K562 (cell line): Measurements from ENCODE around the gene OR2D2. TPM values are rescaled to one million over a fixed set of nuclear protein-coding genes. Genes with fewer than 3 reads are reported as not detected.

ENCODE experiments used
- ATAC-seq: fragments of 200-7000 bp; cut with Tn5 transposase; 3 replicates; pipeline ENCODE4 v1.9.1; 2020; ENCODE audit warnings: moderate library complexity
- BruUV-seq: library from RNA; stranded (reverse); fragments of 400-500 nt; replicated peaks from 2 replicates; lab custom pipeline; 2021; lab: Mats Ljungman, UMichigan
- CTCF ChIA-PET: fragments of 300-600 bp; formaldehyde crosslinking; extraction: SDS; loops from one replicate; lab custom pipeline; 2021; ENCODE audit warnings: low intra/inter-chr PET ratio; lab: Yijun Ruan, JAX
- POLR2A ChIA-PET: fragments of 300-600, 350-650 bp; sonication (Branson Sonifier 250); formaldehyde crosslinking; extraction: SDS; loops from one replicate; lab custom pipeline; 2021; ENCODE audit warnings: antibody characterized with exemption, inconsistent platforms; lab: Yijun Ruan, JAX
- DNase-seq, 4 experiments: peaks; one replicate each; pipeline versions ENCODE4 v3.0.0 to v3.0.0-alpha.2; 2011 to 2018; ENCODE audit warnings: low spot score in 3 of 4, mixed read lengths in 3 of 4; ENCODE audit errors: extremely low read depth in 1 of 4
- FAIRE-seq: peaks from 2 replicates; lab custom pipeline; 2011; peaks lifted over from hg19 to GRCh38; lab: Jason Lieb, UNC
- H2AFZ ChIP-seq: 2 replicates; pipeline ENCODE4 v1.6.0; 2011; ENCODE audit warnings: low read depth, low read length, control low read depth, inconsistent platforms
- H3K27ac ChIP-seq: fragments of 200-600 bp; 3 replicates; pipeline ENCODE4 v1.8.0; 2011; ENCODE audit warnings: low read depth, mild to moderate bottlenecking, control low read depth, inconsistent platforms, low read length, moderate library complexity, mixed read lengths; ENCODE audit errors: extremely low read depth
- H3K27me3 ChIP-seq, 2 experiments: fragments of 300-600 bp in 1 of 2; 2 replicates in 1 of 2; 3 replicates in 1 of 2; pipeline versions ENCODE4 v1.6.0 to v1.8.0; 2011; ENCODE audit warnings: inconsistent platforms in 2 of 2, low read length in 2 of 2, mild to moderate bottlenecking in 1 of 2, mixed read lengths in 1 of 2, moderate library complexity in 1 of 2; ENCODE audit not compliant: control insufficient read depth in 2 of 2, insufficient read depth in 2 of 2
- H3K36me3 ChIP-seq: fragments of 300-600 bp; 3 replicates; pipeline ENCODE4 v1.8.0; 2011; ENCODE audit warnings: mild to moderate bottlenecking, low read length, inconsistent platforms; ENCODE audit not compliant: control insufficient read depth, insufficient read depth
- H3K4me1 ChIP-seq, 2 experiments: fragments of 200-600 bp in 1 of 2; replicated peaks in 1 of 2; 2 replicates in 1 of 2; 3 replicates in 1 of 2; pipeline versions ENCODE4 v1.5.1 to v1.8.0; 2011; ENCODE audit warnings: inconsistent platforms in 2 of 2, low read length in 2 of 2, mild to moderate bottlenecking in 1 of 2, mixed read lengths in 1 of 2, moderate library complexity in 1 of 2; ENCODE audit not compliant: control insufficient read depth in 2 of 2, insufficient read depth in 2 of 2
- H3K4me2 ChIP-seq: 2 replicates; pipeline ENCODE4 v1.6.1; 2011; ENCODE audit warnings: low read length, control low read depth, inconsistent platforms, mixed read lengths; ENCODE audit not compliant: insufficient read depth
- H3K4me3 ChIP-seq: fragments of 200-600 bp; sonication (generic), shearing (Covaris generic); 2 replicates; pipeline ENCODE4 v1.5.1; 2016; ENCODE audit warnings: control low read depth, inconsistent platforms
- H3K79me2 ChIP-seq: fragments of 200-600 bp; 3 replicates; pipeline ENCODE4 v1.8.0; 2011; ENCODE audit warnings: low read length, inconsistent platforms; ENCODE audit not compliant: control insufficient read depth, insufficient read depth
- H3K9ac ChIP-seq, 2 experiments: 2 replicates each; pipeline versions ENCODE4 v1.6.0 to v1.6.1; 2011; ENCODE audit warnings: low read depth in 2 of 2, low read length in 2 of 2, control low read depth in 1 of 2, inconsistent platforms in 1 of 2, mild to moderate bottlenecking in 1 of 2, mixed read lengths in 1 of 2; ENCODE audit not compliant: insufficient read depth in 1 of 2
- H3K9me1 ChIP-seq: one replicate; pipeline ENCODE4 v1.6.0; 2011; ENCODE audit warnings: inconsistent platforms, mild to moderate bottlenecking, low read length, moderate library complexity; ENCODE audit not compliant: control insufficient read depth, insufficient read depth
- H3K9me3 ChIP-seq: replicated peaks from 2 replicates; pipeline ENCODE4 v1.5.1; 2011; ENCODE audit warnings: low read depth, low read length, inconsistent platforms; ENCODE audit not compliant: control insufficient read depth, insufficient read depth
- H4K20me1 ChIP-seq: replicated peaks from 2 replicates; pipeline ENCODE4 v1.6.1; 2011; ENCODE audit warnings: low read length, inconsistent platforms, mixed read lengths; ENCODE audit not compliant: control insufficient read depth, insufficient read depth
- ETV1 ChIP-seq: fragments of 450-650 bp; conservative IDR thresholded peaks from 2 replicates; pipeline ENCODE4 v1.6.1; 2016; ENCODE audit warnings: missing genetic modification characterization, control low read depth, low read depth, missing compliant biosample characterization
- EWSR1 ChIP-seq: fragments of 450-650 bp; IDR thresholded peaks from 2 replicates; pipeline ENCODE4 v1.6.1; 2018; ENCODE audit warnings: borderline replicate concordance, mild to moderate bottlenecking, low read depth, moderate library complexity; ENCODE audit not compliant: partially characterized antibody
- HDAC8 ChIP-seq: fragments of 450-650 bp; IDR thresholded peaks from 2 replicates; pipeline ENCODE4 v1.6.1; 2016; ENCODE audit warnings: mild to moderate bottlenecking, missing genetic modification characterization, moderate library complexity, missing compliant biosample characterization
- KDM2B ChIP-seq: fragments of 250-450 bp; sonication (Bioruptor Pico); IDR thresholded peaks from 2 replicates; pipeline ENCODE4 v1.8.0; 2021; ENCODE audit warnings: mild to moderate bottlenecking, moderate library complexity
- KLF16 ChIP-seq: IDR thresholded peaks from 2 replicates; pipeline ENCODE4 v1.6.1; 2016; ENCODE audit warnings: antibody characterized with exemption
- MEF2A ChIP-seq: IDR thresholded peaks from 2 replicates; pipeline ENCODE4 v1.6.1; 2011; ENCODE audit warnings: low read depth, mild to moderate bottlenecking, low read length, moderate library complexity; ENCODE audit not compliant: control insufficient read depth
- MEIS2 ChIP-seq: fragments of 450-650 bp; IDR thresholded peaks from 2 replicates; pipeline ENCODE4 v1.6.1; 2014; ENCODE audit warnings: mild to moderate bottlenecking; ENCODE audit not compliant: partially characterized antibody
- NFYB ChIP-seq: IDR thresholded peaks from 2 replicates; pipeline ENCODE4 v1.6.1; 2011; ENCODE audit warnings: mild to moderate bottlenecking, moderate library complexity; ENCODE audit not compliant: insufficient read length; ENCODE audit errors: extremely low read depth
- NONO ChIP-seq, 2 experiments: fragments of 200-400 bp in 1 of 2; fragments of 450-650 bp in 1 of 2; formaldehyde crosslinking in 1 of 2; IDR thresholded peaks; 2 replicates each; pipeline ENCODE4 v1.6.1; 2017; ENCODE audit warnings: low read depth in 2 of 2, mild to moderate bottlenecking in 2 of 2, moderate library complexity in 2 of 2, low read length in 1 of 2
- PCBP1 ChIP-seq: fragments of 200-400 bp; formaldehyde crosslinking; IDR thresholded peaks from 2 replicates; pipeline ENCODE4 v1.6.1; 2018; ENCODE audit warnings: mild to moderate bottlenecking, low read depth, low read length; ENCODE audit not compliant: poor library complexity, severe bottlenecking
- TEAD1 ChIP-seq, 2 experiments: fragments of 450-650 bp in 1 of 2; sonication (generic) in 1 of 2; formaldehyde crosslinking; IDR thresholded peaks; 2 replicates each; pipeline versions ENCODE4 v1.4.0 to v1.8.0; 2020 to 2022; ENCODE audit warnings: mild to moderate bottlenecking in 2 of 2, missing genetic modification reagents in 1 of 2
- TEAD2 ChIP-seq: fragments of 450-650 bp; IDR thresholded peaks from 2 replicates; pipeline ENCODE4 v1.6.1; 2016; ENCODE audit warnings: missing genetic modification characterization, control low read depth, missing compliant biosample characterization
- ZNF165 ChIP-seq: fragments of 250-450 bp; sonication (Bioruptor Pico); IDR thresholded peaks from 2 replicates; pipeline ENCODE4 v1.4.0; 2020; ENCODE audit warnings: borderline replicate concordance
- ZNF197 ChIP-seq: fragments of 200-800 bp; sonication (Bioruptor generic); IDR thresholded peaks from 2 replicates; pipeline ENCODE4 v1.6.1; 2016; ENCODE audit warnings: low read depth, missing genetic modification characterization, missing compliant biosample characterization
- ZNF324 ChIP-seq: fragments of 250-450 bp; sonication (Bioruptor Pico); IDR thresholded peaks from 2 replicates; pipeline ENCODE4 v1.4.0; 2020; ENCODE audit warnings: mild to moderate bottlenecking
- ZNF766 ChIP-seq: fragments of 200-800 bp; sonication (Bioruptor generic); conservative IDR thresholded peaks from 2 replicates; pipeline ENCODE4 v1.6.1; 2016; ENCODE audit warnings: missing genetic modification characterization, missing compliant biosample characterization
- ZNF778 ChIP-seq: fragments of 450-650 bp; formaldehyde crosslinking; IDR thresholded peaks from 2 replicates; pipeline ENCODE4 v1.4.0; 2020; ENCODE audit warnings: mild to moderate bottlenecking, moderate library complexity
- WGBS: fragments of 100-300 bp; shearing (Covaris generic); methylation state at CpG from one replicate; pipeline ENCODE4 v1.1.6; 2016; ENCODE audit warnings: low coverage, mixed read lengths; ENCODE audit not compliant: insufficient coverage; ENCODE audit errors: missing lambda C conversion rate; 5-methylcytosine and 5-hydroxymethylcytosine counted together
- in situ Hi-C: fragments of 300-500 bp; cut with MboI; formaldehyde crosslinking; loops from 4 replicates; pipeline ENCODE4 v1.15.0; 2018; ENCODE audit warnings: inconsistent platforms, mixed read lengths
- intact Hi-C: fragments of 100-400 bp; cut with micrococcal nuclease; formaldehyde crosslinking; loops from 2 replicates; pipeline ENCODE4 v1.14.2; 2022
- polyA plus RNA-seq, 8 experiments: library from polyadenylated mRNA; depleted of rRNA in 4 of 8; stranded (reverse) in 5 of 8; unstranded in 3 of 8; fragments of >200 nt; fragmentation: Nextera tagmentation in 2 of 8; fragmentation: Illumina TruSeq in 1 of 8; extraction: Ambion mirVana in 2 of 8; extraction: Trizol in 1 of 8; gene quantifications; 2 replicates each; pipeline versions ENCODE4 v1.2.1 to v1.2.3, GENCODE V29; 2011 to 2014; ENCODE audit warnings: inconsistent platforms in 1 of 8, missing spikeins in 1 of 8
- total RNA-seq, 7 experiments: library from RNA; depleted of rRNA in 6 of 7; stranded (reverse); fragments of >200 nt in 6 of 7; fragmentation: Illumina TruSeq in 2 of 7; extraction: Trizol in 2 of 7; gene quantifications; 2 replicates each; pipeline versions ENCODE4 v1.2.1 to v1.2.3, GENCODE V29; 2011 to 2021; ENCODE audit warnings: low replicate concordance in 1 of 7
- TF ChIP-seq, protein P1 (sequence below): fragments of 250-450 bp; sonication (Bioruptor Pico); IDR thresholded peaks from 2 replicates; pipeline ENCODE4 v1.9.0; 2021; ENCODE audit warnings: mild to moderate bottlenecking
- TF ChIP-seq, protein P2 (sequence below): fragments of 250-450 bp; sonication (Bioruptor Pico); IDR thresholded peaks from 2 replicates; pipeline ENCODE4 v1.5.0; 2020; ENCODE audit warnings: mild to moderate bottlenecking, borderline replicate concordance
- TF ChIP-seq, protein P3 (sequence below): sonication (generic); formaldehyde crosslinking; IDR thresholded peaks from 2 replicates; pipeline ENCODE4 v1.8.0; 2022; ENCODE audit warnings: missing genetic modification reagents, mild to moderate bottlenecking, borderline replicate concordance

The OR2D2 gene
- total and polyA plus RNA-seq, 9 of the 15 experiments (the other 6 are each of a cell fraction or from before 2014, with no cell fraction given) = 0.10 to 1.0 (median 0.57) TPM; not detected in 2

DNA sequence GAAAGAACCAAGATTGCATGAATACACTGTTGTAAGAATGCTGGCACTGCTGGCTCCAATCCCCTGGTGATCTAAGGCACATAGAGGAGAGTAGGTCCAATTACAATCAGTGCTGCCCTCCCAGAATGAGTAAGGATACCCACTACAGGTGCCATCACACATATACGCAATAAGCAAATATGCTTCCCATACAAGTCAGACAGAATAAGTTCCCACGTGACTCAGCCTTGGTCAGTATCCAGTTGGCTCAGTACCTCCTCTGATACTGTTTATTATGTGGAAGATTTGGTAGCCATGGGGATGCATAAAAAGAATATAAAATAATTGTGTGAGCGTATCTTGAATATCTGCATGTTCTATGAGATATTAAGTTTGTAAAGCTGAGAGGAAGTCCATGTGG, 19.6 kb upstream of the OR2D2 start:
- no peaks in the 10 kb centered on the region for H3K36me3 ChIP-seq
- ATAC-seq = peak; percentile 39; the same call in 1 of the 3 replicates
- no peak overlapping the region for H3K9ac ChIP-seq
- in situ Hi-C loops (no loop called here), intact Hi-C loops (no loop called here)
- H3K27ac ChIP-seq = no peak overlapping the region
- H3K9me1 ChIP-seq = no peaks in the 10 kb centered on the region
- H4K20me1 ChIP-seq = no peaks in the 10 kb centered on the region
- H3K79me2 ChIP-seq = no peaks in the 10 kb centered on the region
- H2AFZ ChIP-seq = no peak overlapping the region
- no peak for TF ChIP-seq ZNF165 (CRISPR knock-in tag)
- no peak for TF ChIP-seq HDAC8 (tag)
- TF ChIP-seq NONO (IDR thresholded peaks at IDR 0.05; ENCODE audit: low read depth in 2 of 2, low read length in 1 of 2) = no peak
- TF ChIP-seq, protein P1, sequence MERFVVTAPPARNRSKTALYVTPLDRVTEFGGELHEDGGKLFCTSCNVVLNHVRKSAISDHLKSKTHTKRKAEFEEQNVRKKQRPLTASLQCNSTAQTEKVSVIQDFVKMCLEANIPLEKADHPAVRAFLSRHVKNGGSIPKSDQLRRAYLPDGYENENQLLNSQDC (CRISPR knock-in tag) = no peak
- no peak for TF ChIP-seq KDM2B (CRISPR knock-in tag)
- no peak for TF ChIP-seq TEAD1 (CRISPR knock-in tag; IDR thresholded peaks at IDR 0.05)
- TF ChIP-seq, protein P2, sequence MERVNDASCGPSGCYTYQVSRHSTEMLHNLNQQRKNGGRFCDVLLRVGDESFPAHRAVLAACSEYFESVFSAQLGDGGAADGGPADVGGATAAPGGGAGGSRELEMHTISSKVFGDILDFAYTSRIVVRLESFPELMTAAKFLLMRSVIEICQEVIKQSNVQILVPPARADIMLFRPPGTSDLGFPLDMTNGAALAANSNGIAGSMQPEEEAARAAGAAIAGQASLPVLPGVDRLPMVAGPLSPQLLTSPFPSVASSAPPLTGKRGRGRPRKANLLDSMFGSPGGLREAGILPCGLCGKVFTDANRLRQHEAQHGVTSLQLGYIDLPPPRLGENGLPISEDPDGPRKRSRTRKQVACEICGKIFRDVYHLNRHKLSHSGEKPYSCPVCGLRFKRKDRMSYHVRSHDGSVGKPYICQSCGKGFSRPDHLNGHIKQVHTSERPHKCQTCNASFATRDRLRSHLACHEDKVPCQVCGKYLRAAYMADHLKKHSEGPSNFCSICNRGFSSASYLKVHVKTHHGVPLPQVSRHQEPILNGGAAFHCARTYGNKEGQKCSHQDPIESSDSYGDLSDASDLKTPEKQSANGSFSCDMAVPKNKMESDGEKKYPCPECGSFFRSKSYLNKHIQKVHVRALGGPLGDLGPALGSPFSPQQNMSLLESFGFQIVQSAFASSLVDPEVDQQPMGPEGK (CRISPR knock-in tag) = no peak
- no peak for TF ChIP-seq EWSR1
- no peak for TF ChIP-seq ZNF197
- TF ChIP-seq ZNF778 = no peak
- no peak for TF ChIP-seq ZNF324
- no peak for TF ChIP-seq KLF16
- no peak for TF ChIP-seq ETV1 (tag)
- no peak for TF ChIP-seq MEIS2
- TF ChIP-seq TEAD2 (tag) = no peak
- TF ChIP-seq, protein P3, sequence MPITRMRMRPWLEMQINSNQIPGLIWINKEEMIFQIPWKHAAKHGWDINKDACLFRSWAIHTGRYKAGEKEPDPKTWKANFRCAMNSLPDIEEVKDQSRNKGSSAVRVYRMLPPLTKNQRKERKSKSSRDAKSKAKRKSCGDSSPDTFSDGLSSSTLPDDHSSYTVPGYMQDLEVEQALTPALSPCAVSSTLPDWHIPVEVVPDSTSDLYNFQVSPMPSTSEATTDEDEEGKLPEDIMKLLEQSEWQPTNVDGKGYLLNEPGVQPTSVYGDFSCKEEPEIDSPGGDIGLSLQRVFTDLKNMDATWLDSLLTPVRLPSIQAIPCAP (CRISPR knock-in tag) = no peak
- no peak for TF ChIP-seq PCBP1
- TF ChIP-seq MEF2A = no peak
- no peak for TF ChIP-seq NFYB
- no peak for TF ChIP-seq ZNF766 (CRISPR knock-in tag)
- no peak for FAIRE-seq
- POLR2A ChIA-PET = interaction anchor here (1.0 kb wide), 1 partner anchor 14 kb away, joined by 3 read pairs; the partner anchor contains the start of gene ZNF215
- WGBS = 49% methylated on average over 3 of the region's 3 CpGs
- H3K27me3 ChIP-seq = no peaks in the 10 kb centered on the region
- no TSS peak for BruUV-seq
- no peak overlapping the region for H3K4me3 ChIP-seq
- H3K4me1 ChIP-seq = no peaks in the 10 kb centered on the region
- no peaks in the 10 kb centered on the region for H3K9me3 ChIP-seq
- CTCF ChIA-PET = no interaction called here
- no peak for DNase-seq
- H3K4me2 ChIP-seq = no peak overlapping the region
